Activated CD8-positive, alpha-beta T cell treated with anti-CD3 and anti-CD28 coated beads, Interleukin-2, amount 10 ng/mL, durations not matched to agents 7 days and 5 days (primary cell): ENCODE data around the gene ADGRE3. TPM values are rescaled to one million over a fixed set of nuclear protein-coding genes. Genes with fewer than 3 reads are reported as not detected.
"Not testable (repeated sequence)": the region's sequence is repeated elsewhere in the genome, so short reads cannot be mapped to it uniquely, and the experiment has no call there.

Experiments used
- ATAC-seq: fragments of 150-1000 bp; cut with Tn5 transposase; one replicate; pipeline ENCODE4 v1.10.0; 2021; ENCODE audit warnings: moderate library complexity
- CTCF ChIA-PET: fragments of 350-600 bp; sonication (Branson Sonifier 250); formaldehyde crosslinking; loops from one replicate; lab custom pipeline; 2021; ENCODE audit warnings: antibody characterized with exemption; lab: Charles Lee
- POLR2A ChIA-PET: fragments of 350-600 bp; sonication (Branson Sonifier 250); formaldehyde crosslinking; loops from one replicate; lab custom pipeline; 2021; ENCODE audit warnings: antibody characterized with exemption; lab: Charles Lee
- DNase-seq: peaks from one replicate; pipeline ENCODE4 v3.0.0-alpha.2; 2020
- H3K27ac Mint-ChIP-seq: one replicate; pipeline ENCODE4 v1.8.0; 2021; ENCODE audit warnings: mild to moderate bottlenecking, mixed read lengths
- H3K27me3 Mint-ChIP-seq: one replicate; pipeline ENCODE4 v1.8.0; 2021; ENCODE audit warnings: low read depth, mixed read lengths
- H3K36me3 Mint-ChIP-seq: one replicate; pipeline ENCODE4 v1.8.0; 2021; ENCODE audit warnings: low read depth, mixed read lengths
- H3K4me1 Mint-ChIP-seq: one replicate; pipeline ENCODE4 v1.8.0; 2021; ENCODE audit warnings: low read depth, mixed read lengths
- H3K4me3 Mint-ChIP-seq: one replicate; pipeline ENCODE4 v1.8.0; 2021; ENCODE audit warnings: mild to moderate bottlenecking, mixed read lengths
- H3K9me3 Mint-ChIP-seq: one replicate; pipeline ENCODE4 v1.8.0; 2022; ENCODE audit warnings: mixed read lengths; ENCODE audit not compliant: insufficient read depth
- total RNA-seq, 2 experiments: library from RNA; stranded (reverse); gene quantifications; one replicate each; pipeline ENCODE4 v1.2.3, GENCODE V29; 2021

The ADGRE3 gene
- total RNA-seq, 2 experiments from 2014 or later, result not detected

DNA sequence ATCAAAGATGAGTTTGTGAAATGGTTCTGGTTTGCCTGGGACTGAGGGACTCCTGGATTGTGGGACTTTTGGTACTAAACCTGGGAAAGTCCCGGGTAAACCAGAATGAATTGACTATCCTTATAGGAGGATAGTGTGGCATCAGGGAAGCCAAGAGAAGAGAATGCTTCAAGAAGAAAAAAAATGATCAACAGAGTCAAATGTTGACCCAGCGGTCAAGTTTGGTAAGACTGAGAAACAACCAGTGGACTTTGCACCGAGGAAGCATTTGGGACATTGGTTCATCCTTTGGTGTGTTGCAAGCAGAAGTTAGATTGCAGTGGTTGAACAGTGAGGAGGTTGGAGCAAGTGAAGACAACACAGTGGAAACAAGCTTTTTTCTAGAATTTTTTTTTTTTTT is 58.2 kb downstream of the ADGRE3 start:
- H3K9me3 Mint-ChIP-seq, result peaks cover 13% of the 10 kb centered on the region
- no peaks in the 10 kb centered on the region for H3K4me1 Mint-ChIP-seq
- H3K36me3 Mint-ChIP-seq, result no peaks in the 10 kb centered on the region
- ChIA-PET POLR2A (no interaction called here), CTCF (no interaction called here)
- no peaks in the 10 kb centered on the region for H3K27me3 Mint-ChIP-seq
- ATAC-seq (no peak), DNase-seq (no peak)
- no peak overlapping the region for H3K27ac Mint-ChIP-seq
- no peak overlapping the region for H3K4me3 Mint-ChIP-seq

DNA sequence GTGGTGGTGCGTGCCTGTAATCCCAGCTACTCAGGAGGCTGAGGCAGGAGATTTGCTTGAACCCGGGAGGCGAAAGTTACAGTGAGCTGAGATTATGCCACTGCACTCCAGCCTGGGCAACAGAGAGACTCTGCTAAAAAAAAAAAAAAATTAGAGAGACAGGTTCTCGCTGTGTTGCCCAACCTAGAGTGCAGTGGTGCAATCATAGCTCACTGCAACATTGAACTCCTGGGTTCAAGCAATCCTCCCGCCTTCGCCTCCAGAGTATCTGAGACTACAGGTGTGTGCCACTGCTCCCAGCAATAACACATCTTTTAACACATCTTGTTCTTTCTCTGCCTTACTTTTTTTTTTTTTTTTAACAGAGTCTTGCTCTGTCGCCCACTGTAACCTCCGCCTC is 59.0 kb downstream of the ADGRE3 start:
- POLR2A ChIA-PET, result no interaction called here
- CTCF ChIA-PET, result interaction anchor here (0.6 to 0.7 kb wide), 2 partner anchors 15 to 17 kb away, joined by 3 read pairs; no protein-coding TSS in a partner anchor
- DNase-seq (no peak), ATAC-seq (no peak)
- Mint-ChIP-seq H3K36me3 (no peaks in the 10 kb centered on the region), H3K4me3 (no peak overlapping the region), H3K9me3 (peaks cover 13% of the 10 kb centered on the region), H3K27me3 (no peaks in the 10 kb centered on the region), H3K4me1 (no peaks in the 10 kb centered on the region), H3K27ac (no peak overlapping the region)

DNA sequence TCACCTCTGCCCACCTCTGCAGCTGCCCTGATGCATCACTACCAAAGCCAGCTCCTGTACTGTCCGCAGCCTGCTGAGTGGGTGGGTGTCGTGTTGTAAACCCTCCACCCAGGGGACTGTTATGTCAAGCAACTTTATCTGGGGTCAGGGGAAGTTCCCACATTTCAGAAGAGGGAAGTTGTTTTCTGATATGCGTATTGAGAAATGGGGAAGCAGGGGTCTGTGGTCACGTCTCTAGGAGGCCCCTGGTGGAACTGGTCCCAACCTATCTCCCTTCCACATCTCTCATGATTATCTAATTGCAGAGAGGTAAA is 60.6 kb downstream of the ADGRE3 start:
- no peak overlapping the region for H3K4me3 Mint-ChIP-seq

DNA sequence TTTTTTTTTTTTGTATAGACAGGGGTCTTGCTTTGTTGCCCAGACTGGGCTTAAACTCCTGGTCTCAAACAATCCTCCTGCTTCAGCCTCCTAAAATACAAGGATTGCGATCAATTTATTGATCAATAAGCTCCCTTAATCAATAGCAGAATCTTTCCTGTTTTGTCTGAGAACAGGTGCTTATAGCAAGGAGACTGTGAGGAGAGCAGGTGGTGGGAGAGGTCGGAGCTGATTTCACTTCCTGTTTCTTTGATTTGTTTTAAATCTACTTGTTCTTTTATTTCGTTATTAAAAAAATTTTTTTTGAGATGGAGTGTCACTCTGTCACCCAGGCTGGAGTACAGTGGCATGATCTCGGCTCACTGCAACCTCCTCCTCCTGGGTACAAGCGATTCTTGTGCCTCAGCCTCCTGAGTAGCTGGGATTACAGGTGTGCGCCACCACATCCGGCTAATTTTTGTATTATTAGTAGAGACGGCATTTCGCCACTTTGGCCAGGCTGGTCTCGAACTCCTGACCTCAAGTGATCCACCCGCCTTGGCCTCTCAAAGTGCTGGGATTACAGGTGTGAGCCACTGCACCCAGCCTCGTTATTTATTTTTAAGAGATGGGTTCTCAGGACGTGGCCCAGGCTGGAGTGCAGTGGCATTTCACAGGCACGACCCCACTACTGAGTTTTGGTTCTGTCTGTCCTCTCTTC is 61.1 kb downstream of the ADGRE3 start:
- DNase-seq, POLR2A ChIA-PET, H3K27ac Mint-ChIP-seq, H3K27me3 Mint-ChIP-seq, H3K4me3 Mint-ChIP-seq, ATAC-seq, CTCF ChIA-PET, H3K9me3 Mint-ChIP-seq, H3K4me1 Mint-ChIP-seq, H3K36me3 Mint-ChIP-seq: not testable (repeated sequence)

More for the DNA sequence above, 60.6 kb downstream of the ADGRE3 start:
- Mint-ChIP-seq H3K27me3 (no peaks in the 10 kb centered on the region), H3K4me1 (no peaks in the 10 kb centered on the region), H3K36me3 (no peaks in the 10 kb centered on the region), H3K9me3 (peaks cover 3% of the 10 kb centered on the region), H3K27ac (no peak overlapping the region)
- DNase-seq (no peak), ATAC-seq (no peak)
- POLR2A ChIA-PET, result no interaction called here
- CTCF ChIA-PET, result no interaction called here

DNA sequence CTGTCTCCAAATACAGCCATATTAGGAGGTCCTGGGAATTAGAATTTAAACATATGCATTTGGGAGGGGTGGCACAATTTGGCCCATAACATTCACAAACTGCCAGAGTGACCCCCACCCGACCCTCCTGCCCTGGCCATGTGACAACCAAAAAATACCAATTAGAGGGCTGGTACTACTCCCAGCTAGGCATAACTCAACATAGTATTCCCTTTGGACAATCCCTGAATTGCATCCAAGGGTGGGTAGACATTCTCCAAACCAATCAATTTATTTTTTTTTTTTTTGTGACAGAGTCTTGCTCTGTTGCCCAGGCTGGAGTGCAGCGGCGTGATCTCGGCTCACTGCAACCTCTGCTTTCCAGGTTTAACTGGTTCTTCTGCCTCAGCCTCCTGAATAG is 62.0 kb downstream of the ADGRE3 start:
- no peak for DNase-seq
- no peak overlapping the region for H3K27ac Mint-ChIP-seq

DNA sequence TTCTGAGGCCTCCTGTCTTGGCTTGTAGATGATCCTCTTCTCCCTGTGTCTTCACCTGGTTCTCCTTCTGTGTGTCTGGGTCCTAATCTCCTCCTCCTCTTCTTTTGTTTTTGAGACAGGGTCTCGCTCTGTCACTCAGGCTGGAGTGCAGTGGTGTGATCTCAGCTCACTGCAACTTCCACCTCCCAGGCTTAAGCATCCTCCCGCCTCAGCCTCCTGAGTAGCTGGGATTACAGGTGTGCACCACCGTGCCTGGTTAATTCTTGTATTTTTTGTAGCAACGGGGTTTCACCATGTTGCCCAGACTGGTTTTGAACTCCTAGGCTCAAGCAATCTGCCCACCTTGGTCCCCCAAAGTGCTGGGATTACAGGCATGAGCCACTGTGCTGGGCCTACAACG is 62.4 kb downstream of the ADGRE3 start:
- CTCF ChIA-PET, result not testable (repeated sequence)

More for the DNA sequence above, 62.0 kb downstream of the ADGRE3 start:
- POLR2A ChIA-PET, result no interaction called here
- H3K9me3 Mint-ChIP-seq, result peaks cover 1% of the 10 kb centered on the region
- no peak overlapping the region for H3K4me3 Mint-ChIP-seq
- no peaks in the 10 kb centered on the region for H3K27me3 Mint-ChIP-seq
- CTCF ChIA-PET, result no interaction called here
- ATAC-seq, result no peak
- no peaks in the 10 kb centered on the region for H3K4me1 Mint-ChIP-seq
- H3K36me3 Mint-ChIP-seq, result no peaks in the 10 kb centered on the region

DNA sequence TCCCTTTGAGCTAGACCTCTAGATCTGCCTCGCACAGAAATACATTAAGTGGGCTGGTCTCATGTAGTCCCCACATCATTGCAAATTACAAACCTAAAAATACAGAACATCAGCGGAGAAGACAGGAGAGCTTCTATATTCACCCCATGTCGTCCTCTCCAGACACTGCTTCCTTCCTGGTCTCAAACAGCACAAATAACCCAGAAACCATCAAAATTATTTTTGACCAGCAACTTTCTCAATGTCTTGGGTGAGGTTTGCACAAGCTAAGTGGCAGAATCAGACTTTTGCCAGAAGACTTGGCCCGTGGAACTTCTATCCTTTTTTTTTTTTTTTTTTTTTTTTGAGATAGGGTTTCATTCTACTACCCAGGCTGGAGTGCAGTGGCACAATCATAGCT is 63.6 kb downstream of the ADGRE3 start:
- no peaks in the 10 kb centered on the region for H3K36me3 Mint-ChIP-seq
- no peak for DNase-seq
- H3K4me1 Mint-ChIP-seq, result no peaks in the 10 kb centered on the region
- ChIA-PET CTCF (no interaction called here), POLR2A (no interaction called here)
- ATAC-seq, result no peak
- H3K9me3 Mint-ChIP-seq, result no peaks in the 10 kb centered on the region
- H3K4me3 Mint-ChIP-seq, result no peak overlapping the region
- no peaks in the 10 kb centered on the region for H3K27me3 Mint-ChIP-seq
- H3K27ac Mint-ChIP-seq, result no peak overlapping the region

More for the DNA sequence above, 62.4 kb downstream of the ADGRE3 start:
- POLR2A ChIA-PET, ATAC-seq, H3K27me3 Mint-ChIP-seq, H3K27ac Mint-ChIP-seq, H3K36me3 Mint-ChIP-seq, DNase-seq, H3K4me1 Mint-ChIP-seq, H3K4me3 Mint-ChIP-seq, H3K9me3 Mint-ChIP-seq: not testable (repeated sequence)

GRCh38 chr19:14606627-14607026 is 68.0 kb downstream of the ADGRE3 start:
- ATAC-seq (no peak), DNase-seq (no peak)
- H3K4me3 Mint-ChIP-seq, result no peak overlapping the region
- H3K36me3 Mint-ChIP-seq, result no peaks in the 10 kb centered on the region
- CTCF ChIA-PET, result no interaction called here
- peaks cover 5% of the 10 kb centered on the region for H3K4me1 Mint-ChIP-seq
- POLR2A ChIA-PET, result no interaction called here
- H3K9me3 Mint-ChIP-seq, result no peaks in the 10 kb centered on the region
- H3K27me3 Mint-ChIP-seq, result no peaks in the 10 kb centered on the region
- H3K27ac Mint-ChIP-seq, result no peak overlapping the region

- ATAC-seq (no peak), DNase-seq (no peak)
- POLR2A ChIA-PET, result interaction anchor here (0.6 kb wide), 1 partner anchor 927 kb away, joined by 3 read pairs; no protein-coding TSS in a partner anchor
- H3K4me1 Mint-ChIP-seq, result peaks cover 5% of the 10 kb centered on the region
- no peaks in the 10 kb centered on the region for H3K9me3 Mint-ChIP-seq
- H3K27ac Mint-ChIP-seq, result peak overlapping the region; percentile 12
- H3K27me3 Mint-ChIP-seq, result no peaks in the 10 kb centered on the region
- H3K4me3 Mint-ChIP-seq, result no peak overlapping the region
- no peaks in the 10 kb centered on the region for H3K36me3 Mint-ChIP-seq
- CTCF ChIA-PET, result no interaction called here
These were observed 70.7 kb downstream of the ADGRE3 start for GRCh38 chr19:14603990-14604387.

DNA sequence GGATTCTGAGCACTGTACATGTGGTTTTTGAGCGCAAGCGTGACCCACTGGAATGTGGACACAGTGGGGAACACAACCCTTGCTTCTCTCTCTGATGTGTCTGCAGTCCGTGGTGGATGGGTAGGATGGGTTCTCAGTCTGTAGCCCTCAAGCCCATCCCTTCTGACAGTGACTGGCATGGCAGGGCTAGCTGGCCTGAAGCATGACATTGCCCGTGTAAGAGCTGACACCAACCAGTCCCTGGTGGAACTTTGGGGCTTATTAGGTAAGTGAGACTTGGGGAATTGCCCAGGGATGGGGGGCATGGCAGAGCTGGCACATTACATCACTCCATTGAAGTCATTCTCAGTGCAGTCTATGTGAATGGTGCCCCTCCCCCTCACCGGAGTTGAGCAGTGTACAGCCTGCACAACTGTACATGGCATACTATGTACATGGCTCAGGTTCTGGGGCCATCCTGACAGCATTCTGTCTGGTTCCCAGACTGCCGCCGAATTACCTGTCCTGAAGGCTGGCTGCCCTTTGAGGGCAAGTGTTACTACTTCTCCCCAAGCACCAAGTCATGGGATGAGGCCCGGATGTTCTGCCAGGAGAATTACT is 75.0 kb downstream of the ADGRE3 start:
- H3K4me1 Mint-ChIP-seq, result peaks cover 5% of the 10 kb centered on the region

GRCh38 chr19:14595558-14595957 is 79.1 kb downstream of the ADGRE3 start:
- Mint-ChIP-seq H3K9me3 (no peaks in the 10 kb centered on the region), H3K4me1 (no peaks in the 10 kb centered on the region), H3K36me3 (no peaks in the 10 kb centered on the region), H3K27ac (no peak overlapping the region), H3K4me3 (no peak overlapping the region), H3K27me3 (no peaks in the 10 kb centered on the region)
- CTCF ChIA-PET, result no interaction called here
- no peak for ATAC-seq
- no peak for DNase-seq
- POLR2A ChIA-PET, result no interaction called here

More for the DNA sequence above, 75.0 kb downstream of the ADGRE3 start:
- ATAC-seq, result no peak
- H3K27me3 Mint-ChIP-seq, result no peaks in the 10 kb centered on the region
- H3K36me3 Mint-ChIP-seq, result no peaks in the 10 kb centered on the region
- no peak overlapping the region for H3K27ac Mint-ChIP-seq
- CTCF ChIA-PET, result no interaction called here
- H3K9me3 Mint-ChIP-seq, result no peaks in the 10 kb centered on the region
- POLR2A ChIA-PET, result no interaction called here
- DNase-seq, result no peak
- no peak overlapping the region for H3K4me3 Mint-ChIP-seq

- H3K36me3 Mint-ChIP-seq, H3K27me3 Mint-ChIP-seq, H3K4me1 Mint-ChIP-seq, CTCF ChIA-PET, POLR2A ChIA-PET, ATAC-seq, H3K4me3 Mint-ChIP-seq, H3K27ac Mint-ChIP-seq, DNase-seq, H3K9me3 Mint-ChIP-seq: not testable (repeated sequence)
These were observed 85.2 kb downstream of the ADGRE3 start for GRCh38 chr19:14589433-14589832.
